Fibroblast of pulmonary artery (primary cell): ENCODE results near the gene RPS19.

Experiments used
- DNase-seq: peaks from one replicate; pipeline ENCODE4 v3.0.0-alpha.2; 2010; ENCODE audit warnings: low read depth
- H3K4me3 ChIP-seq: replicated peaks from 2 replicates; pipeline ENCODE4 v1.5.1; 2011; ENCODE audit warnings: low read depth, mild to moderate bottlenecking, control low read depth, low read length, moderate library complexity
- CTCF ChIP-seq: IDR thresholded peaks from 2 replicates; pipeline ENCODE4 v1.5.1; 2011; ENCODE audit warnings: mild to moderate bottlenecking, control low read depth, low read length, inconsistent platforms; ENCODE audit errors: missing control alignments

RPS19 gene

GRCh38 chr19:41905273-41906002 is 45.4 kb downstream of the RPS19 start:
- no peak for TF ChIP-seq CTCF
- H3K4me3 ChIP-seq = no peak overlapping the region
- no peak for DNase-seq

GRCh38 chr19:41906271-41906670 is 46.2 kb downstream of the RPS19 start:
- DNase-seq = no peak
- TF ChIP-seq CTCF = no peak
- H3K4me3 ChIP-seq = no peak overlapping the region

GRCh38 chr19:41906916-41907680 is 47.0 kb downstream of the RPS19 start:
- no peak overlapping the region for H3K4me3 ChIP-seq
- DNase-seq = no peak
- TF ChIP-seq CTCF = no peak

GRCh38 chr19:41907994-41908615 is 48.0 kb downstream of the RPS19 start:
- no peak for TF ChIP-seq CTCF
- H3K4me3 ChIP-seq = no peak overlapping the region
- DNase-seq = no peak

GRCh38 chr19:41908724-41909464 is 48.8 kb downstream of the RPS19 start:
- no peak for DNase-seq
- H3K4me3 ChIP-seq = no peak overlapping the region
- TF ChIP-seq CTCF = no peak

GRCh38 chr19:41909706-41910105 is 49.7 kb downstream of the RPS19 start:
- no peak for DNase-seq
- TF ChIP-seq CTCF = no peak
- no peak overlapping the region for H3K4me3 ChIP-seq
